GM19397 (cell line): ENCODE data around the gene PNKD.
A peak's percentile ranks its signal among the peaks of the same experiment; 100 is the strongest.

Experiments used
- ATAC-seq: cut with Tn5 transposase; IDR thresholded peaks from one replicate; pipeline ENCODE4 v1.9.1; 2021; ENCODE audit warnings: mild to moderate bottlenecking, moderate library complexity; ENCODE audit not compliant: unreplicated experiment

Gene PNKD

DNA sequence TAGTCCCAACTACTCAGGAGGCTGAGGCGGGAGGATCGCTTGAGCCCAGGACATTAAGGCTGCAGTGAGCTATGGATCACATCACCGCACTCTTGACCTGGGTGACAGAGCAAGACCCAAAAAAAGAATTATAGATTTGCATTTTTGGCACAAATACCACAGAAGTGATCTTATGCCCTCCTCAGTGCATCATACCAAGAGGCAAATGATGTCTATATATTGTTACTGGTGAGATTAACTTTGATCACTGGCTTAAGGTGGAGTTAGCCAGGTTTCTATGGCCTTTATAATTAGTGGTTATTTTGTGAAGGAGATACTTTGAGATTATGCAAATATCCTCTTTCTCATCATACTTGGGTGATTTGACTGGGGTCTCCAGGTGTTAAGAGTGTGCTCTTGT lies 64.2 kb downstream of the PNKD start:
- no peak for ATAC-seq

GRCh38 chr2:218340656-218341055 lies 70.3 kb downstream of the PNKD start:
- ATAC-seq, result no peak

DNA sequence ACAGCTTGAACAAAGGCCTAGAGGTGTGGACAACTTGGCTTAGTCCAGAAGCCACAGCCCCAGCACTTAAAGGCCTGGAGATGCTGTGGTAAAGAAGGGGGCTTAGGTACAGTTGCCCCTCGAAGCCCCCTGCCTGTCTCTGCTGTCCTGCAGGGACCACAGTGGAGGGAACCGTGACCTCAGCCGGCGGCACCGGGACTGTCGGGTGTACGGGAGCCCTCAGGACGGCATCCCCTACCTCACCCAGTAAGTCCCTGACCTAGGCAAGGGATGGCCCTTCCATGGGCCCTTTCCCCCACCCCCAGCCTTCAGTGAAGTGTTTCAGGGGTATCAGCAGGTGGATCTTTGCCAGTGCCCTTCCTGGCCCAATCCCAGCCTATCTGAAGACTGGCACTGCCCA lies 71.1 kb downstream of the PNKD start:
- ATAC-seq, result no peak

DNA sequence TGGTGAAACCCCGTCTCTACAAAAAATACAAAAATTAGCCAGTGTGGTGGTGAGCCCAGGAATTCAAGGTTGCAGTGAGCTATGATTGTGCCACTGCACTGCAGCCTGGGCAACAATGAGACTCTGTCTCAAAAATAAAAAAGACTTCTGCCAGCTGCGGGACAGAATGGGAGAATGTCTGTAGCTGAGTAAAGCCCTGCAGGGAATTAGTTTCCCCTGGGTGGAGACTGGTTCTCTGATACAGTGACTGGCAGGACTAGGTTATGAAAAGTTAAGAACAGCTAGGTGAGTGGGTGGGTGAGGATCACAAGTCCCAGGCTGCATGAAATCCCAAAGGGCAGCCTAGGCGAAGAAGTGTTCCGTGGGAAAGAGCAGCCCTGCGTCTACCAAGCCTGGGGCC lies 72.5 kb downstream of the PNKD start:
- no peak for ATAC-seq

DNA sequence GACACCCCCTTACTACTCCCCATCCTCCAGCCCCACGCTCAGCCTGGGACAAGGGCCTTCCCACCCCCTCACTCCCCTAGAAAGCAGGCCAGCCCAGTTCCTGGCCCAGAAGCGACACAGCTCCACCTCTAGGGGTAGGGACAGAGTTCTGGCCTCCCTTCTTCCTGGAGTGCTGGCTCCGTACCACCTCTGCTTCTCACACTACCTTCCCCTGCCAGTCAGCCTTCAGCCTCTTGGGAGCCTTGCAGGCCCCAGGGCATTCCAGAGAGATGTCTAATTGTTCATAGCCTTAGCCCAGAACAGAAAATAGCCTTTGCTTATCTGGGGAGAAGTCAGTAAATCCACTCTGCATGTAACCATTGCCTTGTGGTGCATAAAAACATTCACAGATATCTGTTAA lies 73.3 kb downstream of the PNKD start:
- ATAC-seq, result no peak

DNA sequence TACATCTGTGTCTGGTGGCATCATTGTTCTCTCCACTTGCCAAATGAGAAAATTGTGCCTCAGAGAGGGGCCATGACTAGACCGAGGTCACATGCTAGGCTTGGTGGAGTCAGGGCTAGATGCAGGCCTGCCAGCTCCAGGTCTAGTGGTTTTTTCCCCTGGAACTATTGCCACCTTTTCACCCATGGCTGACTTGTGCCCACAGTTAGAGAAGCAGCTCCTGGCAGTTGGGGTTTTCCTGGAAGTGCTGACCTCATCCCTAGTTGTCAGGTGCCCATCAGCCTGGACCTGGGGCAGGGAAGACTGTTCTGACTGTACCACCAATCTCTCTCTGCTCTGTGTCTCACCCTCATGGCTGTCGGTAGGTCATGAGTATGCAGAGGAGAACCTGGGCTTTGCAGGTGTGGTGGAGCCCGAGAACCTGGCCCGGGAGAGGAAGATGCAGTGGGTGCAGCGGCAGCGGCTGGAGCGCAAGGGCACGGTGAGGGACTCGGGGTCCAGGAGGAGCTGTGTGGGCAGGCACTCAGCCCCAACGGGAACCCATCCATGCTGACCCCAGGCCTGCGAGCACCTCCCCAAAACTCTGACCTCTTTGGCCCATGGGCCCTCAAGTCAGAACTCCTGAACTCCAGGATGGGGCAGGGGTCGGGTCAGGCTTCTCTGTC lies 73.9 kb downstream of the PNKD start:
- ATAC-seq, result no peak

DNA sequence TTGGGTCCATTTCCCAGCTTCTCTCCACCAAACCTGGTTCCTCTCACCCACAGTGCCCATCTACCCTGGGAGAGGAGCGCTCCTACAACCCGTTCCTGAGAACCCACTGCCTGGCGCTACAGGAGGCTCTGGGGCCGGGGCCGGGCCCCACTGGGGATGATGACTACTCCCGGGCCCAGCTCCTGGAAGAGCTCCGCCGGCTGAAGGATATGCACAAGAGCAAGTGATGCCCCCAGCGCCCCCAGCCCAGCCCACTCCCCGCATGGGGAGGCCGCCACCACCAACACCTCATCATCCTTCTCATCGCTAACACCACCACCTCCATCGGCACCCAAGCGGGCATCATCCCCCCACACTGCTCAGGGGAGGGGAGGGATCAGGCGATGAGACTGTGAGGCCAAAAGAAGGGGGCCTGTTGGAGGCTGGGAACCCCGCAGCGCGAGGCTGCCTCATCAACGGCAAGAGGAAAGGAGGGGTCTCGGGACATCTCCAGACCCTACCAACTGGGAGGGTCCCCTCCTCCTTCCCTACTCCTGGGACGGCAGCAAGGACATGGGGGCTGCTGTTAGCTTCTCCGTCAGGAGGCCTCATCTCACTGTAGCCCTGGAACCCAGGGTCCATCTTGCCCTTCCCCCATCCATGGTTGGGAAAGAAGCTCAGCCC lies 74.6 kb downstream of the PNKD start:
- no peak for ATAC-seq

GRCh38 chr2:218345491-218346236 lies 75.3 kb downstream of the PNKD start:
- ATAC-seq, result no peak

- no peak for ATAC-seq
Observed at GRCh38 chr2:218347172-218347571, 76.9 kb downstream of the PNKD start.

DNA sequence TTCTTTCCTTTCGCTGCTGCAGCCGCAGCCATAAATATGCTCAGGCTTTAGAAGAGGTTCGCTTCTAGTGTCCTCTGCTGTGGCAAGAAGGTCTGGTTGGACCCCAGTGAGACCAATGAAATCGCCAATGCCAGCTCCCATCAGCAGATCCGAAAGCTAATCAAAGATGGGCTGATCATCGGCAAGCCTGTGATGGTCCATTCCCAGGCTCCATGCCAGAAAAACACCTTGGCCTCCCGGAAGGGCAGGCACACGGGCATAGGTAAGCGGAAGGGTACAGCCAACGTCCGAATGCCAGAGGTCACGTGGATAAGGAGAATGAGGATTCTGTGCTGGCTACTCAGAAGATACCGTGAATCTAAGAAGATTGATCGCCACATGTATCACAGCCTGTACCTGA lies 83.7 kb downstream of the PNKD start:
- ATAC-seq, result no peak

DNA sequence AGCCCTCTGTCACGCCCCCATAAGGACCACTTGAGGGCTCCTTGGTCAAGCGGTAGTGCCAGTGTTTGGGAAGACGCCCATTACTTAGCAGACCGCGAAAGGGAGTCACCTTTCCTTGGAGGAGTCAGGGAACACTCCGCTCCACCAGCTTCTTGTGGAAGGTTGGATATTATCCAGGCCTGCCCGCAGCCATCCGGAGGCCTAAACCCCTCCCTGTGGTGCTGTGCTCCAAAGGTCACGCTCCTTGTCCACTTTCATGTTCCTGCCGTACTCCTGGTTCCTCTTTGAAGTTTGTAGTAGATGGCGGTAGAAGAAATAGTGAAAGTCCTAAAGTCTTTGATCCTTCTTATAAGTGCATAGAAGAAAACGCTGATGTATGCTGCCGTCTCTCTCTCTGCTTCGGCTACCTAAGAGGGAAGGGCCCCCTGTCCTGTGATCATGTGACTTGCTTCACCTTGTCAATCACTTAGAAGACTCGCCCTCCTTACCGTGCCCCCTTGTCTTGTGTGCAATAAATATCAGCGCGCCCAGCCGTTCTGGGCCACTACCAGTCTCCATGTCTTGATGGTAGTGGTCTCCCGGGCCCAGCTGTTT lies 84.6 kb downstream of the PNKD start:
- no peak for ATAC-seq

- ATAC-seq, result no peak
Observed at GRCh38 chr2:218357236-218358177, 87.2 kb downstream of the PNKD start.

- ATAC-seq, result no peak
Observed at GRCh38 chr2:218360453-218360852, 90.1 kb downstream of the PNKD start.

GRCh38 chr2:218362606-218363005 lies 92.3 kb downstream of the PNKD start:
- no peak for ATAC-seq

GRCh38 chr2:218363736-218364135 lies 93.4 kb downstream of the PNKD start:
- no peak for ATAC-seq

GRCh38 chr2:218364196-218364595 lies 93.9 kb downstream of the PNKD start:
- ATAC-seq, result no peak

DNA sequence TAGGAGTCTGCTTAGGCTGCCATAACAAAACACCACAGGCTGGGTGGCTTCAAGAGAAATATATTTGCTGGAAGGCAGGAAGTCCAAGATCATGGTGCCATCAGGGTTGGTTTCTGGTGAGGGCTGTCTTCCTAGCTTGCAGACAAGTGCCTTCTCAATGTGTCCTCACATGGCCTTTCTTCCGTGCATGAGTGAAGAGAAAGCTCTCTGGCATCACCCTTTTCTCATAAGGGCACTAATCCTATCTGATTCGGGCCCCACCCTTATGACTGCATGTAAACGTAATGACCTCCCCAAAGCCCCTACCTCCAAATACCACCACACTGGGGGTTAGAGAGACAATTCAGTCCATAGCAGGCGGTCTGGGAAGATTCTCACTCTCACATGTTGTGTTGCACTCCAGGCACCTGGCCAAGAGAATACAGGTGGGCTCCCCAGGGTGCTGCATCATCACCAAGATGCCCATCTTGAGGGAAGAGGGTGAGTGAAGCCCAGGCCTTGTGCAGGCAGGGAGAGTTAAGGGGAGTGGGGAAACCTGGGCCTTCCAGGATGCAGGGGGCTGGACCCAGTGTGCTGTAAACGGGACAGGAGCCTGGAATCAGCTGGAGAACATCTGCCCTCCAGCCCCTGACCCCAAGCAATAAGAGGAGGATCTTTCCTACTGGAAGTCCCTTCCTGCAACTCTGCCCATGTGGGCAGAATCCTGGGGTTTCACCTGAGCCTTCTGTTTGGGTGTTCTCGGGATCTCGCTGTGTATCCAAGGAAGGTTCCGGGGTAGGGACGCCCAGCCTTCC lies 96.5 kb downstream of the PNKD start:
- ATAC-seq, result no peak

GRCh38 chr2:218367415-218368149 lies 97.3 kb downstream of the PNKD start:
- peak; percentile 94 for ATAC-seq

- ATAC-seq, result no peak
Observed at GRCh38 chr2:218368150-218368528, 97.8 kb downstream of the PNKD start.
